Stimulated activated CD8-positive, alpha-beta memory T cell treated with anti-CD3 and anti-CD28 coated beads, Interleukin-2, amount 100 ng/mL, for 48 hours (primary cell): ENCODE measurements around the gene NABP2.
"Not testable (repeated sequence)": the region's sequence is repeated elsewhere in the genome, so short reads cannot be mapped to it uniquely, and the experiment has no call there.

Experiments
- DNase-seq, 2 donors: peaks; one replicate each; pipeline ENCODE4 v3.0.0-alpha.2; 2020; ENCODE audit warnings: low read depth in 2 of 2

NABP2 gene

GRCh38 chr12:56224102-56224701 lies at the start of gene NABP2:
Gene NABP2 (plus strand): TSS chr12:56224342. CDS start chr12:56224857, 515 bp downstream.
- DNase-seq, result peak; percentile 95 to 96

GRCh38 chr12:56178347-56178746 lies 45.8 kb upstream of the NABP2 start:
- DNase-seq, result no peak

DNA sequence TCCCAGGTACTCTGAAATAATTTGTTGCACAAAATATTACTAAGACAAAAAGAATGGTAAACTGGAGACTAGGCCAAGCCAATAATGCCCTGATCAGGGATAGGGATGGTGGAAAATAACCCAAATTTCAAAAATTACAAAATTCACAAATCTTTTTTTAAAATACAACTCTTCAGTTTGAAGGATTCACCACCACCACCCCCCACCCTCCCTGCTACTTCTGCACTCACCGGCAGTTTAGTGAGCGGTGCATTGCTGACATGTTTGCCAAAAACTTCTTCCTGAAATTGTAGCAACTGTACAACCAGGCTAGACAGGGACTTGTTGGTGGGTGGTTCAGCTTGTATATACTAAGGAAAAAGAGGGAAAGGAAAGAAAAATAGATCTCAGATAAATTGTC lies 37.2 kb upstream of the NABP2 start:
- DNase-seq, result no peak

DNA sequence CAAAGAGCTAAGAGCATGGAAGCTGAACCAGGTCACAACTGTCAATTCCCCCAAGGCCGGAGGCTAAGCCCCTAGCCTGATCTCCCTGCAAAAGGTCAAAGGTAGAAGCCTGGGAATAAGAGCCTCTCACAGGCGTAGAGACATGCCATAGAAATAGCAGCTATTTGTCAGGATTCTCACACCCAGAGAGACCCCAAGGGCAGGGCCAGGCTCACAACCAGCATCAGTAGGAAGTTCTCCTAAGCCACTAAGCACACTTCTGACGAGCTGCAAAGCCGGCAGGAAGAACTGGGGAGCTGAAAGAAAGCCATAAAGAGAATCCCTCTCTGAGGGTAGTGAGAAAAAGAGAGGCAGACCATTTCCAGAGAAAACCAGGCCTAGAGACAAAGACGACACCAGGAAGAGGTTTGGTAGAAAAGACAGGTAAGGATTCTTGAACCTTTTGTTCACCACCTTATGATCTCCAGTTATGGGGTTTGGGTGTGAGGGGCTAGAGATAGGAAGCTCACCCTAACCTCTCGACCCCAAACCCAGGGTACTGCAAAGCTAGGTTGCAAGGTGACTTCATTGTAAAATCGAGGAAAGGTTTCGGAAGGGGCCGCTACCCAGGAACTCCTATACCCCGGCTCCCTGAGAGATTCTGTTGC lies 35.9 kb upstream of the NABP2 start:
- DNase-seq, result no peak

- no peak for DNase-seq
Observed at GRCh38 chr12:56188778-56189098, 35.4 kb upstream of the NABP2 start.

DNA sequence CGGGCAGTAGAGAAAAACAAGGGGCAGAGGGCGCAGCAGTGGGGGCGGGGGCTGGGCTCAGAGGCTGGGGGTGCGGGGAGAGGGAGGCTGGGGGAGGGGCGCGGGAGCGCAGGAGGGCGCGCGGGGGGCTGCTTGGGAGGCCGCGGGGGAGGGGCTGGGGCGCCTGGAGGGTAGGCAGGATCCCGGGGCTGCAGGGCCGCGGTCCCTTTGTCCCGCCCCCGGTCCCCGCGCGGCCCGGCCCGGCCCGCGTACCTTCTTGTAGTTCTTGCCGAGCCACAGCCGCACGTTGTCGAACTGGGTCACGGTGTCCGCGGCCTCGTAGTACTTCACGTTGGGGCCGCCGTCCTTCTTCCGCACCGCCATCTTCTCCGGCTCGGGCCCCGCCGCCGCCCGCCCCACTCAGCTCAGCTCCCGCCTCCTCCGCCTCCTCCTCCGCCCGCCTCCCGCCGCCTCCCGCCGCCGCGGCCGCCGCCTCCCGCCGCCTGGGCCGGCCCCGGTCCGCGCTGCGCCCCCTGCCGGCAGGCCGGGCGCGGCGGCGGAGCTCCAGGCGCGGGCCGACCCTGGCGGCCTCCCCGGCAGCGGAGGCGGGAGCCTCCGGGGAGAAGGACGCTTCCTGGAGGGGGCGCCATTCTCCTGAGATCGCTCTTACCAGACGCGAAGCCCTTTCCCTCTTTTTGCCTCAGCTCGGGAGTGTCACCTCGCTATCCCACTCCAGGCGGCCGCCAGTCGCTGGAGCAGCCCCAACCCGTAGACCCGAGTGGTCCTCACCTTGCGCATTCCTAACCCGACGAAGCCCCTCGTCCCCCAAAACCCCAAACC lies 34.8 kb upstream of the NABP2 start, which contains the start of gene SMARCC2:
TSS of gene SMARCC2 (minus strand) at position 385 of the 819 bp plus-strand sequence. CDS start at position 363, 22 bp downstream.
- peak; percentile 73 for DNase-seq

DNA sequence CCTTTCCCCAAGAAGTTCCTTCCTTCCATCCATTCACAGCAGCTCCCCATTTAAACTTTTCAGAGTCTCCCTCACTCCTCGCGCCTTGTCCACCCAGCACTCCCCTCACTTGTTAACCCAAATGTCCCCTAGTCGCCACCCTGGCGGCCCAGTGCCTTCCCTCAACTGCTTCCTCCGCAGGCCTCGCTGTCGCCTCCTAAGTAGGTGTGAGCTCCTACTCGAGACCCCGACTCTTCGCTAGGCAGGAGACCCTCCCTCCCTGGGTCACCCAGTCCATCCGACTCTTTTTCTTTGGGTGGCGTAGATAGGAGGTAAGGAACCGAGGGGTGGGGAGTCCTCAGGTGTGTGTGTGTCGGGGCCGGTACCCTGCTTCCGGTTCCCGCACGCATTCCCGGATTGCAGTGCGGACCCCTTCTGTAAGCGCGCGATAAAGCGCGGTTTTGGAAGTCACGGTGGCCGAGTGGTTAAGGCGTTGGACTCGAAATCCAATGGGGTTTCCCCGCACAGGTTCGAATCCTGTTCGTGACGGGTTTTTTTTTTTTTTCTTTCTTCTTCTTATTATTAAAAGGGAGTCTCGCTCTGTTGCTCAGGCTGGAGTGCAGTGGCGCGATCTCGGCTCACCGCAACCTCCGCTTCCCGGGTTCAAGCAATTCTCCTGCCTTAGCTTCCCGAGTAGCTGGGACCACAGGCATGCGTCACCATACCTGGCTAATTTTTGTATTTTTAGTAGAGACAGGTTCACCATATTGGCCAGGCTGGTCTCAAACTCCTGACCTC lies 34.0 kb upstream of the NABP2 start:
- DNase-seq, result peak; percentile 76 to 88

- no peak for DNase-seq
Observed at GRCh38 chr12:56190695-56191155, 33.4 kb upstream of the NABP2 start.

GRCh38 chr12:56192582-56192981 lies 31.6 kb upstream of the NABP2 start:
- DNase-seq, result no peak

DNA sequence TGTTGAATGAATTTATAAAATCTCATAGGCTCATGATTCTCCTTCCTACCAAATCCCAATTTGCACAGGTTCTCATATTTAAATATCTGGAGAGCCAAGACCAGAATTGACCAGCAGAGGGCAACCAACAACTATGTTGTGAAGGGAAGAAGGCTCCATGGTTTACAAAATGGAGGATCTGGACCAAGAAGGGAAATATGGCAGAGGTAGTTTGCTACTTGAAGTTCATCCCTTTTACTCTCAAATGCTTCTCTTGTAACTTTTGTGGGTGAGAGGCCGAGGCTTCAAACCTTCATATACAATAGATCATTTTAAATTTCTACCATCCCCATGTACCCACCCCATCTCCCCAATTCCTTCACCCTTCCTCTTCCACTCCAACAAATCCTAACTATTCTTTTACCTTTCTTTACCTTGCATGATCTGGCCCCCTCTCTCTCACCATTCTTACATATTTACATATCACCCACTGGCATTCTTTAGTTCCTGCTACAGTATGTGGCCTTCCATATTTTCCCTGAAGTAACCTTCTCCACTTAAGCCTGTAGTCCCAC lies 31.0 kb upstream of the NABP2 start:
- peak; percentile 34 to 56 for DNase-seq

GRCh38 chr12:56196818-56197550 lies 27.2 kb upstream of the NABP2 start:
- DNase-seq, result not testable (repeated sequence)

GRCh38 chr12:56197921-56198635 lies 26.1 kb upstream of the NABP2 start:
- DNase-seq, result no peak

- no peak for DNase-seq
Observed at GRCh38 chr12:56198836-56199235, 25.3 kb upstream of the NABP2 start.

DNA sequence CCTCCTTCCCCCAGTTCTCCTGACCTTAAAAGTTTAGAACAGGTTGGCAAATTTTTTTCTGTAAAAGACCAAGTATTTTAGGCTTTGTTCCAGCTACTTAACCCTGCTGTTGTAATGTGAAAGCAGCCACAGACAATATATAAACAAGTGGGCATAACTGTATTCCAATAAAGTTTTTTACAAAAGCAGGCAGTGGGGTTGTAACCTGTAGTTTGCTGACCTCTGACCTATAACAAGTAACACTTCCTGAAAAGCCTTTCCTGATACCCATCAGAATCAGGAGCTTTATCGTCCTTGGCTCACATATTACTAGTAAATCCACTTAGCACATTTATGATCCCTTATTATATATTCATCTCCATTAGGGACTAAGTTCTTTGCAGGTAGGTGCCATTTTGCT lies 21.8 kb upstream of the NABP2 start:
- DNase-seq, result no peak

DNA sequence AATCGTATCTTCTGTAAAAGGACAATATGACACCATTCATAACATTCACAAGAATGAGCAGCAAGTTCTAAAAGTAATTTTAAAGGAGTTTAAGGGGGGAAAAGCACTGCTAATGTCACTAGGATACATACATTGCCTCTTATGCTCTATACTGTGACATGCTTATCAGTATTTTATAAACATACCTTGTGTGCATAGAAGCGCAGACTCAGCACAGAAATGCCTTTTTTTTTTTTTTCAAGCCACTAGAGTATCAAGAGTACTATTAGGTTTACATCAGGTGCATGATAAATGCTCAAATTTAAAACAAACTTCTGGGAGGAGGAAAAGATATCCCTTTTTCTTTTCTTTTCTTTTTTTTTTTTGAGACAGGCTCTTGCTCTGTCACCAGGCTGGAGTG lies 21.3 kb upstream of the NABP2 start:
- DNase-seq, result no peak

DNA sequence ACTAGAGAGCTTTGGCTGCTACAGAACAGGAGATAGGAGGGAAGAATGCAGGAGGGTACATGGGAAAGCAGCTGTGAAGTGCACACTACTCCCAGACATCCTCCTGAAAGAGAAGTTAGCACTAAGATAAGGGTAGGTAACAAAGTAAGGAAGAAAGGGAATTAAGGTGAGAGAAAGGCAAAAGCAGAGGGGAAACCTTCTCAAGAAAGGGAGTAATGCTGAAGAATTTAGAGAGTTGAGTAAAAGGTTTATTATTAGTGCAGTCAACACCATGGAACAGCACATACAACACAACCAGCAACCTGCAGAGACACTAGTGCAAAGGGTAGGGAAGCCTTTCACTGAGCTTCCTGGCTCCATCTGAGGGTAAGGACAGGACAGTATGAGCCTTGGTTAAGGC lies 19.9 kb upstream of the NABP2 start:
- no peak for DNase-seq

DNA sequence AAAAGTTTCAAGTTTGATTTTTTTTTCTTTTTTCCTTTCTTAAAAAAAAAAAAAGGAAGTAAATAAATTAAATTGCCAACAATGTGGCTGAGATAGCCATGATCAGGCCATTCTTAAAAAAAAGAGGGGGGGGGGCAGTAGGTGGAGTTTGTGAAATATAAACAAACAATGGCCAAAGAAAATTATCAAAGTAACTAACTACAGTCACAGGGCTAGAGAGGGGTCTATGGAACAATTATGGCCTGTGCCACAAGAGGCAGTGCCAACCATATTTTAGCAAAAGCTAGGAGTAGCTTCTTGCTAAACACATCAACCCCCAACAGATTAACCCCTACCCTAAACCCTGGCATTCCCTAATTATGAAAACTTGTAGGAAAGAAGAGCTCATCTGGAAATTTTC lies 18.7 kb upstream of the NABP2 start:
- DNase-seq, result no peak

- no peak for DNase-seq
Observed at GRCh38 chr12:56206452-56207166, 17.5 kb upstream of the NABP2 start.

DNA sequence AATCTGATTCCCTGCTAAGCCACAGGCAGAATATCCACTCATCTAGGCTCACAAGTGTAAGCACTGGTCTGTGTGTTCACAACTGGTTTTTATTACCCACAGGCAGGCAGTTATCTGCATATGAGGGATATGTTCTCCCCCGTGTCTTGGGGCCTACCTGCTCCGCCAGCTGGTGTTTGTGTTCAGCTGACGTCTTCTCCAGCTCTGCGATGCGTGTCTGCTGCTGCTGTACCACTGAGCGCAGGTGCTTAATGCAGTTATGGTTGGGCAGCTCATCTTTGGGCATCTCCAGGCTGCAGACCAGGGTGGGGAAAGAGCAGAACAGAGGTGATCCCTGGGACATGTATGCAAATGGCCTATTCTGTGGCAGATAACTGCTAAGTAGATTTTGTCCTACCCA lies 16.1 kb upstream of the NABP2 start:
- no peak for DNase-seq

DNA sequence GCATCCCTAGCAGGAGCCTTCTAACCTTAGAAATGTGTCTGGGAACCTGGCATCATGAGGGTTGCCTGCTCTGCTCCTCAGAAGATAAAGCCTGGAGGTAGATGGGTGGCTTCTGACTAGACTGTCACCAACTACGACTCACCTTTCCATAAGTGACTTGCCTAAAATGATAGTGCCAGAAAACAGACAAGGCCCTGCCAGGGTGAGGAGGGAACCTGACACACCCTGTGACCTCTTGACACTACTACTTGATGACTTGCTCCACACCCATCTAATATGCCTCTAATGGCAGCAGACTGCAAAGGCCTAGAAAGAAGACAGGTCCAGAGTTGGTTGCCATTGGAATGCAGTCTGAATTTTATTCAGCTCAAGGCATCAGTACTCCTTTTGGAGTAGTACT lies 11.8 kb upstream of the NABP2 start:
- DNase-seq, result no peak
